HepG2 (cell line): ENCODE measurements around the gene CUL9. TPM values are rescaled to one million over a fixed set of nuclear protein-coding genes. Genes with fewer than 3 reads are reported as not detected.

Source experiments
- CBX1 ChIP-seq: IDR thresholded peaks from one replicate; pipeline ENCODE4 v1.6.1; 2016; ENCODE audit warnings: antibody characterized with exemption, low read depth
- CCDC6 ChIP-seq: sonication (generic); formaldehyde crosslinking; IDR thresholded peaks from 2 replicates; pipeline ENCODE4 v1.8.1; 2022; ENCODE audit warnings: mild to moderate bottlenecking, missing genetic modification reagents, moderate library complexity
- DRAP1 ChIP-seq: IDR thresholded peaks from 2 replicates; pipeline ENCODE4 v1.6.1; 2016; ENCODE audit warnings: missing genetic modification reagents, missing compliant biosample characterization
- NAIF1 ChIP-seq: sonication (generic); formaldehyde crosslinking; IDR thresholded peaks from 2 replicates; pipeline ENCODE4 v1.5.0; 2020; ENCODE audit warnings: mild to moderate bottlenecking, missing genetic modification reagents, borderline replicate concordance
- POLR2AphosphoS5 ChIP-seq: IDR thresholded peaks from 2 replicates; pipeline ENCODE4 v1.6.1; 2012; ENCODE audit warnings: low read depth, low read length
- RBM22 ChIP-seq: fragments of 200-400 bp; formaldehyde crosslinking; optimal IDR thresholded peaks from 2 replicates; pipeline ENCODE3; 2017; ENCODE audit warnings: mild to moderate bottlenecking, low read length, moderate library complexity
- TEAD3 ChIP-seq: optimal IDR thresholded peaks from 2 replicates; pipeline ENCODE3; 2016; ENCODE audit warnings: borderline replicate concordance
- USF2 ChIP-seq, 2 experiments: sonication (generic) in 1 of 2; formaldehyde crosslinking in 1 of 2; IDR thresholded peaks; 2 replicates each; pipeline versions ENCODE4 v1.5.1 to v1.6.1; 2011 to 2020; ENCODE audit warnings: borderline replicate concordance in 1 of 2, low read depth in 1 of 2, low read length in 1 of 2, mild to moderate bottlenecking in 1 of 2, missing genetic modification reagents in 1 of 2, moderate library complexity in 1 of 2
- ZBTB20 ChIP-seq: sonication (generic); formaldehyde crosslinking; IDR thresholded peaks from 2 replicates; pipeline ENCODE4 v1.8.1; 2023; ENCODE audit warnings: missing genetic modification reagents, low read depth, mild to moderate bottlenecking, borderline replicate concordance
- ZNF556 ChIP-seq: sonication (generic); formaldehyde crosslinking; IDR thresholded peaks from 2 replicates; pipeline ENCODE4 v1.4.0; 2020; ENCODE audit warnings: mild to moderate bottlenecking, missing genetic modification reagents, borderline replicate concordance
- ZNF770 ChIP-seq: sonication (generic); formaldehyde crosslinking; IDR thresholded peaks from 2 replicates; pipeline ENCODE4 v1.5.0; 2020; ENCODE audit warnings: mild to moderate bottlenecking, missing genetic modification reagents
- polyA plus RNA-seq, 8 experiments: library from polyadenylated mRNA; depleted of rRNA in 3 of 8; stranded (reverse) in 7 of 8; unstranded in 1 of 8; fragments of >200 nt; fragmentation: Illumina TruSeq in 4 of 8; extraction: Trizol in 4 of 8; gene quantifications; 2 replicates each; pipeline versions ENCODE4 v1.2.1 to v1.2.3, GENCODE V29; 2011 to 2016; ENCODE audit warnings: low read depth in 4 of 8, missing spikeins in 1 of 8, mixed read lengths in 1 of 8; ENCODE audit not compliant: insufficient read depth in 1 of 8
- total RNA-seq, 5 experiments: library from RNA; depleted of rRNA; stranded (reverse); fragments of >200 nt; fragmentation: Illumina TruSeq; extraction: Trizol; gene quantifications; 2 replicates each; pipeline ENCODE4 v1.2.3, GENCODE V29; 2016; ENCODE audit warnings: low read depth in 1 of 5
- TF ChIP-seq, protein P1 (sequence below): sonication (generic); formaldehyde crosslinking; IDR thresholded peaks from 2 replicates; pipeline ENCODE4 v1.4.0; 2020; ENCODE audit warnings: missing genetic modification reagents
- TF ChIP-seq, protein P2 (sequence below): sonication (generic); formaldehyde crosslinking; IDR thresholded peaks from 2 replicates; pipeline ENCODE4 v1.4.0; 2020; ENCODE audit warnings: missing genetic modification reagents

CUL9 gene
- total and polyA plus RNA-seq, 2 of the 13 experiments (the other 11 are each of a cell fraction or from before 2014, with no cell fraction given), result 11.4 to 13.7 TPM

GRCh38 chr6:43267619-43268354 lies 85.8 kb downstream of the CUL9 start (continued):
- TF ChIP-seq USF2 (IDR thresholded peaks at IDR 0.05; ENCODE audit: low read depth, low read length) (peak; percentile 76), USF2 (CRISPR knock-in tag; IDR thresholded peaks at IDR 0.05; ENCODE audit: borderline replicate concordance) (peak; percentile 82), TEAD3 (peak; percentile 97), NAIF1 (CRISPR knock-in tag) (peak; percentile 92), DRAP1 (CRISPR knock-in tag) (peak; percentile 87), CCDC6 (CRISPR knock-in tag) (peak; percentile 99), ZBTB20 (CRISPR knock-in tag) (peak; percentile 99), CBX1 (peak; percentile 89), POLR2AphosphoS5 (peak; percentile 30), ZNF770 (CRISPR knock-in tag) (peak; percentile 87), RBM22 (no peak), ZNF556 (CRISPR knock-in tag) (peak; percentile 98)
- TF ChIP-seq, protein P1, sequence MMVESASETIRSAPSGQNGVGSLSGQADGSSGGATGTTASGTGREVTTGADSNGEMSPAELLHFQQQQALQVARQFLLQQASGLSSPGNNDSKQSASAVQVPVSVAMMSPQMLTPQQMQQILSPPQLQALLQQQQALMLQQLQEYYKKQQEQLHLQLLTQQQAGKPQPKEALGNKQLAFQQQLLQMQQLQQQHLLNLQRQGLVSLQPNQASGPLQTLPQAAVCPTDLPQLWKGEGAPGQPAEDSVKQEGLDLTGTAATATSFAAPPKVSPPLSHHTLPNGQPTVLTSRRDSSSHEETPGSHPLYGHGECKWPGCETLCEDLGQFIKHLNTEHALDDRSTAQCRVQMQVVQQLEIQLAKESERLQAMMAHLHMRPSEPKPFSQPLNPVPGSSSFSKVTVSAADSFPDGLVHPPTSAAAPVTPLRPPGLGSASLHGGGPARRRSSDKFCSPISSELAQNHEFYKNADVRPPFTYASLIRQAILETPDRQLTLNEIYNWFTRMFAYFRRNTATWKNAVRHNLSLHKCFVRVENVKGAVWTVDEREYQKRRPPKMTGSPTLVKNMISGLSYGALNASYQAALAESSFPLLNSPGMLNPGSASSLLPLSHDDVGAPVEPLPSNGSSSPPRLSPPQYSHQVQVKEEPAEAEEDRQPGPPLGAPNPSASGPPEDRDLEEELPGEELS (CRISPR knock-in tag), result peak; percentile 99
- TF ChIP-seq, protein P2, sequence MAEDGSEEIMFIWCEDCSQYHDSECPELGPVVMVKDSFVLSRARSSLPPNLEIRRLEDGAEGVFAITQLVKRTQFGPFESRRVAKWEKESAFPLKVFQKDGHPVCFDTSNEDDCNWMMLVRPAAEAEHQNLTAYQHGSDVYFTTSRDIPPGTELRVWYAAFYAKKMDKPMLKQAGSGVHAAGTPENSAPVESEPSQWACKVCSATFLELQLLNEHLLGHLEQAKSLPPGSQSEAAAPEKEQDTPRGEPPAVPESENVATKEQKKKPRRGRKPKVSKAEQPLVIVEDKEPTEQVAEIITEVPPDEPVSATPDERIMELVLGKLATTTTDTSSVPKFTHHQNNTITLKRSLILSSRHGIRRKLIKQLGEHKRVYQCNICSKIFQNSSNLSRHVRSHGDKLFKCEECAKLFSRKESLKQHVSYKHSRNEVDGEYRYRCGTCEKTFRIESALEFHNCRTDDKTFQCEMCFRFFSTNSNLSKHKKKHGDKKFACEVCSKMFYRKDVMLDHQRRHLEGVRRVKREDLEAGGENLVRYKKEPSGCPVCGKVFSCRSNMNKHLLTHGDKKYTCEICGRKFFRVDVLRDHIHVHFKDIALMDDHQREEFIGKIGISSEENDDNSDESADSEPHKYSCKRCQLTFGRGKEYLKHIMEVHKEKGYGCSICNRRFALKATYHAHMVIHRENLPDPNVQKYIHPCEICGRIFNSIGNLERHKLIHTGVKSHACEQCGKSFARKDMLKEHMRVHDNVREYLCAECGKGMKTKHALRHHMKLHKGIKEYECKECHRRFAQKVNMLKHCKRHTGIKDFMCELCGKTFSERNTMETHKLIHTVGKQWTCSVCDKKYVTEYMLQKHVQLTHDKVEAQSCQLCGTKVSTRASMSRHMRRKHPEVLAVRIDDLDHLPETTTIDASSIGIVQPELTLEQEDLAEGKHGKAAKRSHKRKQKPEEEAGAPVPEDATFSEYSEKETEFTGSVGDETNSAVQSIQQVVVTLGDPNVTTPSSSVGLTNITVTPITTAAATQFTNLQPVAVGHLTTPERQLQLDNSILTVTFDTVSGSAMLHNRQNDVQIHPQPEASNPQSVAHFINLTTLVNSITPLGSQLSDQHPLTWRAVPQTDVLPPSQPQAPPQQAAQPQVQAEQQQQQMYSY (CRISPR knock-in tag), result no peak
